Aorta (tissue), 4 donors: Measurements from ENCODE around the gene RNF169. TPM values are rescaled to one million over a fixed set of nuclear protein-coding genes. Genes with fewer than 3 reads are reported as not detected.

Source experiments
- microRNA-seq, 2 donors: library from miRNA; unstranded; fragments of <30 nt; microRNA quantifications; one replicate each; pipeline ENCODE4 v1.2.0, GENCODE V29; 2020
- polyA plus RNA-seq, 2 donors: library from polyadenylated mRNA; stranded (reverse); fragments of 200-250 nt; gene quantifications; one replicate each; pipeline ENCODE4 v1.2.3, GENCODE V29; 2013
- total RNA-seq, 2 donors: library from RNA; stranded (reverse); fragmentation: NEBNext Ultra II Directional; extraction: Animal tissue kit (Norgen Biotek cat#: 25700); gene quantifications; one replicate each; pipeline ENCODE4 v1.2.1, GENCODE V29; 2021
- donor health status: healthy with polysubstance abuse.
- donor health status: Bipolar disorder and iron deficiency.
- donor health status: DM: no; HTN: no; CAD: no.
- donor health status: DM: yes; HTN: yes; CAD: no.

The RNF169 gene
- total and polyA plus RNA-seq, 4 donors: 2.6 to 23.6 (median 13.1) TPM

Small RNA genes lying within 50 kb of the gene (microRNA-seq; reads per million reads assigned to microRNA genes)
- gene MIR4696: 0 reads per million in 2 donors

Other genes starting within 250 kb of the RNF169 start
- gene POLD3, start 156.3 kb upstream of the RNF169 start, total RNA-seq: 10 to 100 TPM; 12.4 to 19.0 TPM
- gene POLD3, start 156.3 kb upstream of the RNF169 start, polyA plus RNA-seq: 10 to 100 TPM in 1 of 2 donors, 1 to 10 TPM in 1; 3.9 to 10.4 TPM
- gene CHRDL2, start 17.4 kb upstream of the RNF169 start, total RNA-seq: 10 to 100 TPM in 1 of 2 donors, 1 to 10 TPM in 1; 4.1 to 14.5 TPM
- under 1 TPM in 1 of 2 donors, not detected in 1; 0.23 TPM for gene CHRDL2, start 17.4 kb upstream of the RNF169 start, polyA plus RNA-seq
- gene XRRA1, start 200.2 kb downstream of the RNF169 start, total RNA-seq: 10 to 100 TPM; 14.9 to 23.4 TPM
- gene XRRA1, start 200.2 kb downstream of the RNF169 start, polyA plus RNA-seq: 1 to 10 TPM; 2.0 to 2.5 TPM
- gene SPCS2, start 200.4 kb downstream of the RNF169 start, total RNA-seq: 100 to 1,000 TPM; 126 to 134 TPM
- 100 to 1,000 TPM in 1 of 2 donors, 10 to 100 TPM in 1; 78.1 to 120 TPM for gene SPCS2, start 200.4 kb downstream of the RNF169 start, polyA plus RNA-seq
- 10 to 100 TPM; 10.1 to 13.7 TPM for gene NEU3, start 240.1 kb downstream of the RNF169 start, total RNA-seq
- gene NEU3, start 240.1 kb downstream of the RNF169 start, polyA plus RNA-seq: 1 to 10 TPM; 1.4 to 3.6 TPM